HG02885 (cell line): Measurements from ENCODE around the gene PRKD1.

ENCODE experiments used
- ATAC-seq: cut with Tn5 transposase; IDR thresholded peaks from one replicate; pipeline ENCODE4 v1.9.1; 2021; ENCODE audit warnings: mild to moderate bottlenecking; ENCODE audit not compliant: unreplicated experiment, poor library complexity

The PRKD1 gene

DNA sequence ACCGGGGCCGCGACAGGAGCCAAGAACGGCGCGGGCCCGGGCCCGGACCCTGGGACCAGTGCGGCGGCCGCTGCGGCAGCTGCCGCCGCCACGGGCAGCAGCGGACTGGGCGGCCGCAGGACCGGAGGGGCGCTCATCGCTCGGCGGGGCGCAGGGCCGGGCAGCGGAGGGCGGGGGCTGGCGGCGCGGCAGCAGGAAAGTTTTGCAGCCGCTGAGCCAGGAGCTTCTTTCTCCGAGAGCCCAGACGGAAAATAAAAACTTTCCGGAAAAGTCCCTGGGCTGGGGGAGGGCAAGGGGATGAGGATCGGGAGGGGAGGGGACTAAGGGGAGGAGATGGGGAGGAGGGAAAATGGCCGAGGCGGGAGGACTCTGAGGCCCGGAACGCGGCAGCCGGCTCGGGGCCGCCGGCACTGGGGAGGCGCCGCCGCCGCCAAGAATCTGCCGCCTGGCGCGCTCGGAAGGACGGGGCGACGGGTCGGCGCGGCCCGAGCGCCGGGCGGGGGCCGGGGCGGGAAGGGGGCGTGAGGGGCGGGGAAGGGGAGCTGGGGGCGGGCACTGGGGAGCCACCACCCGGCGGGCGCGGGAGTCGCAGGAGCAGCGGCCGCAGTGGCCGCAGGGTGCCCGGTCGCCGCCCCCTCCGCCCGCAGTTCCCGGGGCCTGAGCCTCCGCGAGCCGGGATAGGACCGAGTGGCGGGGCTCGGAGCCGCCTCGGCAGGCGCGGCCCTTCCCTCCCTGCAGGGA lies at the start of gene PRKD1:
Gene PRKD1 (minus strand): TSS at position 472 of the 741 bp plus-strand sequence.
- peak; percentile 50 for ATAC-seq

- no peak for ATAC-seq
Observed at GRCh38 chr14:29971101-29971500, 43.5 kb upstream of the PRKD1 start.

DNA sequence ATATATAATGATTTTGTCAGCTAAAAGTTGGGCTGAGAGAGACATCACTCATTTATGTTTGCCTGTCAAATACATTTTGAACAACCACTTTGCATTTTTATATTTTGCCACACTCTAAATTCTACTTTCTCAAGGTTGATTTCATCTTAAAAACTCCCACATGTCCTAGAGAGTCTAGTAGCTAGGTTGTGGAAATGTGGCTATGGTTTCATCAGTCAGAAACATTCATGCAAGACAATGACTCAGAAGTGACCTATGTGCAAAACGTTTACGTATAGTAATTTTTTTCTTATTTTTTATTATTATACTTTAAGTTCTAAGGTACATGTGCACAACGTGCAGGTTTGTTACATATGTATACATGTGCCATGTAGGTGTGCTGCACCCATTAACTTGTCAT lies 27.4 kb upstream of the PRKD1 start:
- no peak for ATAC-seq

DNA sequence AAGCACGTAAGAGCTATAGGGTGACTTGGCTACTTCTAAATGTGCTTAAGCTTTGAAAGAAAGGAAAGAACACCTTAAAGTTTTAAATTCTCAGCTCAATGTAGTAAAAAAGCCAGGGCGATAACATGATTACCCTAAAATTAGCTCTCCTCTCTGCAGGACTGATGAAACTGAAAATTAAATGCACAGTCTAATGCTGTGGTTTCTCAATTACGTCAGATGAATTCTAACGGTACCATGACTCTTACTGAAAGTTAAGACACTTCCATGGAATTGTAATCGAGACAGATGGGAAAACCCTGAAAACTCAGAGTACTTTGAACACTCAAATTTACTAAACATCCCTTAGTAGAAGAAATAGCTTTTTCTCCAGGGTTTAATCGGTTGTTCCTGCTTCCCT lies 25.9 kb upstream of the PRKD1 start:
- ATAC-seq, result no peak

DNA sequence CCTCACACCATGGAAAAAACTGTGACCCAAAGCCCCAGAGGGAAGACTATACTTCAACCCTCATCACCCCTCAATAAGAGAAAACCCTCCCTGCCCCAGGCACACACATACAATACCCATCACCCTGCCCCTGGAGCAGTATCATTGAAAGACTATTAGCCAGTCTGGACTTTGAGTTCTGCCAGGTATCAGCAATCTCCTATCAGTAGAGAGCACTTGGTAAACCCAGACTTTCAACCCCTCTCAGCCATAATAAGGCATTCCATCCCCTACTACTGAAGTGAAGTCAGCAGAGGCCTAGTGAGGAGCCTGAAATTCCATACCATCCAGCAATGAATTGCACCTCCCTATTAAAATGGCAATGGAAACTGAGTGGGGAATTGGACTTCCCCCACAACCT lies 16.4 kb upstream of the PRKD1 start:
- ATAC-seq, result no peak

DNA sequence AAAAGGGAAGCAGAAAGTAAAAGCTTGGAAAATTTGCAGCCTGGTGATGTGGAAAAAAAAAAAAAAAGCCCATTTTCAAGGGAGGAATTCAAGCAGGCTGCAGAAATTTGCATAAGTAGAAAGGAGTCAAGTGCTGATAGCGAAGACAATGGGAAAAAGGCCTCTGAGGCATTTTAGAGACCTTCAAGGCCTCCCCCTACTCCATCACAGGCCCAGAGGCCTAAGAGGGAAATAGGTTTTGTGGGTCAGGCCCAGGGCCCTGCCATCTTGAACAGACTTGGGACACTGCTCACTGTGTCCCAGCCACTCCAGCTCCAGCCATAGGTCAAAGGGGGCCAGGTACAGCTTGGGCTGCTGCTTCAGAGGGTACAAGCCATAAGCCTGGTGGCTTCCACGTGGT lies 13.8 kb upstream of the PRKD1 start:
- ATAC-seq, result no peak

GRCh38 chr14:29940482-29940881 lies 12.8 kb upstream of the PRKD1 start:
- no peak for ATAC-seq

DNA sequence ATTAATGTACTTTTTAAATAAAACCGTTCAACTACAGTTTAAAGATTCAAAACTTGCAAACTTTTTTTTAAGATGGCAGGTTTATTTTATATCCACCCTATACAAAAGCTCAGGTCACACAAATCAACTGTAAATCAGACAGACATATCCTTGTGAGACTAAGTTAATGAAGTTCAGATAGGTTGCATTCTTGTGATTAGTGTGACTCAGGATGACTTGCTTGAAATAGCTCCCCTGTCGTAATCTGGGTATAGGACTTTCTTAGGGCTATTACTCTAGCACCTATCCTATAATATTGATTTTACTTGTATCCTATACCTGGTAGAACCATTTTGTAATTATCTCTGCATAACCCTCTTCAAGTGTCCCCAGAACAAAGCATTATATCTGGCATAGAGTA lies 9.5 kb upstream of the PRKD1 start:
- ATAC-seq, result no peak

DNA sequence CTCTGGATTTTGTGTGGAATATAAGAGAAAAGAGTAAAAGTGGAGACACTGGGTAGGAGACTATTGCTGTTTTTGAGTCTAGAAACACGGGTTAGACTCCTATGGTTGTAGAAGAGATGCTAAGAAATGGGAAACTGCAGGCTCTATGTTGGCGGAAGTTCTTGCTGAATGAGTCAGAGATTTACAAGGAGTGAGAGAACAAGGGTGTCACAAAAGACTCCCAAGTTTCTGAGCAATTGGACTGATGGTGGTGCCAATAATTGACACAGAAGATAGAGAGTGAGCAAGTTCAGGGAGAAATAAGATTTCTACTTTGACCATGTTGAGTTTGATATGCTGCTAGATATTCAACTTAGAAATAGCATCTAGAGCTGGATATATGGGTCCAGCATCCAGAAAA lies 2.6 kb upstream of the PRKD1 start:
- no peak for ATAC-seq

DNA sequence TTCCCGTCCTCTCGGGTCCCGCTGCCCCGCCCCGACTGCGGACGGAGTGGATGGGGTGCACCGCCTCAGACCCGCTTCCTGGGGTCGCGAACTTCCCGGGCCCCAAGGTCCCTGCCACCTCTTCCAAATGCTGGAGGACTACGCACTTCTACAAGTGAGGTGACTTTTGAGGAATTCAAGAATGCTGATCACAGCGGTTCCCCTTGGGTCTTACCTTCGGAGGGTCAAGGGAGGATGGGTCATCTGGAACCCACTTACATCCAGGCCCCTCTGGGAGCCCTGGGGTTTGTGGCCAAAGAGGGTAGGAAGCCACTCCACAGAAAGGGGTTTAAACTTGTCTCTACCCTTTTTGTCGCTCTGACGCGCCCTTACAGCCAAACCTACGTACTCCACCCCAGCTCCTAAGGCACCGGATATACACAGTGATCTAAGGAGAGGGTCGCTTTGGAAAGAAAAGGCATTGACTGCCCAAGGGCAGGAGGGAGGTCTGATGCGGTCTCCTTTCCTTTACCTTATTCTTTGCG lies 532 bp upstream of the PRKD1 start:
- ATAC-seq, result peak; percentile 5

- peak; percentile 48 for ATAC-seq
Observed at GRCh38 chr14:29926701-29927375, 809 bp downstream of the PRKD1 start.

DNA sequence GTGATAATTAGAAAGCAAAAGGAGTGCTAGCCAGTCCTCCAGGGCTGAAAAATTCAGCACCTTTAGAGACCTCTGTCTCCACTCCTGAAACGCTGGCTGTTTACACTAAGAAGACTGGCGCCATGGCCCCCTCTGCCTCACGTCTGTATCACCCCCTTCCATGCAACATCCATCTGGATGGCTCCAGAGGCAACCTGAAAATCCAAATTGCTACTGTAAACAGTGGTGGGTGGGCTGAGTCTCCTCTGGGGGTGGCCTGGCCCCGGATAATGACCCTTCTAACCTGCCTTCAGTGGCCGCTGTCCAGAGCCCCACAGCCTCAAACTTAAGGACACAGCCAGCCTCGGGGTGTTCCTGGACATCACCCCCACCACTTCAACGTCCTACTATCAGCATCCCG lies 1.4 kb downstream of the PRKD1 start:
- ATAC-seq, result no peak

GRCh38 chr14:29925736-29926135 lies 1.9 kb downstream of the PRKD1 start:
- ATAC-seq, result no peak

DNA sequence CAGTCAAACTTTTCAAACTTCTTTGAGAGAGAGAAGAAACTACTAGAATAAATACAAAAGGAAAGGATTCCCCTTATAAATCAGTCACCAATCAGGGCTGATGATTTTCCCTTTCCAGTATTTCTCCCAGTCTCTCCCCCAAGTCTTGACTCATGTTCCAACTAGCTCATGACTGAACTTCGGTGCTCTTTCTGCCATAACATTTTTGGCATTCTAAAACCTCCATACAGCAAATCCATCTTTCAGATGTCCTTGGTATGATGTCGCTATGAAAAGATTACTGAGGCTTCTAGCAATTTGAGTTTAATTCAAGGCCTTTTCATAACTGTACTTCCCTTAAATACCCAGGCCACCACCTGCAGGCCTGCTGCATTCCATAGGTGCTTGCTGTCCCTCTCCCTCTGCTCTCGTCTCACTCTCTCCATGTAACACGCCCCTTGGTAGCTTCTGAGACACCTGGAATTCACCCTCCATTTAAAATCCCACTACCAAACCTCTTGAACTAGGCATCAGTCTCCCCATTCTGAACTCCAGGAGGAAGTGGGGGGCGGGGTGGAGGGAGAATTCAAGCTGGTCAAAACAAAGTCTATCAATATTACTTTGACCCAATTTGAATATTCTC lies 2.4 kb downstream of the PRKD1 start:
- no peak for ATAC-seq

DNA sequence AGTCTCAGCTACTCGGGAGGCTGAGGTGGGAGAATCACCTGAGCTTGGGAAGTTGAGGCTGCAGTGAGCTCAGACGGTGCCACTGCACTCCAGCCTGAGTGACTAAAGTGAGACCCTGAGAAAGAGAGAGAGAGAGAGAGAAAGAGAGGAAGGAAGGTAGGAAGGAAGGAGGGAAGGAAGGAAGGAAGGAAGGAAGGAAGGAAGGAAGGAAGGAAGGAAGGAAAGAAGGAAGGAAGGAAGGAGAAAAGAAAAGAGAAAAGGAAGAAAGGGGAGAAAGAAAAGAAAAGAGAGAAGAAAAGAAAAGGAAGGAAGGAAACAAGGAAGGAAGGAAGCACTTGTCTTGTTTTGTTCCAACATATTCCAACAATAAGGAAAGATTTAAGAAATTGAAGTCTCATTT lies 7.8 kb downstream of the PRKD1 start:
- ATAC-seq, result no peak

- no peak for ATAC-seq
Observed at GRCh38 chr14:29918981-29919380, 8.7 kb downstream of the PRKD1 start.

DNA sequence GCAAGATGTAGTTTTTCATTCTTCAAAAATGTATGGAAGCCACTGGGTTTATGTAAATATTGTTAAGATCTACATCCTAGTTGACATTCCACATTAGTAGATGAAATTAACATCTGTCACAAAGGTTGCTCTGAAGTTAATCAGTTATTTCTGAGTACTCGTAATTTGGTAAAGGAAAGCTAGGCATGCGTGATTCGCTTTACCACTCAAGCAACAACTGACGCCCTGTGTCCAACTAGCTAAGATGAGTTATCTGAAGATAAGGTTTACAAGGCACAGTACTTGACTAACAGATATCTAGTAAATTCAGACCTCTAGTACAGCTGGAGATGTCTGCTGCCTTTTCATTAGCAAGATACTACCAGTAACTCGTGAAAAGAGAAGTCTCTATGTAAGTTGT lies 14.1 kb downstream of the PRKD1 start:
- no peak for ATAC-seq

GRCh38 chr14:29911810-29912209 lies 15.8 kb downstream of the PRKD1 start:
- no peak for ATAC-seq

DNA sequence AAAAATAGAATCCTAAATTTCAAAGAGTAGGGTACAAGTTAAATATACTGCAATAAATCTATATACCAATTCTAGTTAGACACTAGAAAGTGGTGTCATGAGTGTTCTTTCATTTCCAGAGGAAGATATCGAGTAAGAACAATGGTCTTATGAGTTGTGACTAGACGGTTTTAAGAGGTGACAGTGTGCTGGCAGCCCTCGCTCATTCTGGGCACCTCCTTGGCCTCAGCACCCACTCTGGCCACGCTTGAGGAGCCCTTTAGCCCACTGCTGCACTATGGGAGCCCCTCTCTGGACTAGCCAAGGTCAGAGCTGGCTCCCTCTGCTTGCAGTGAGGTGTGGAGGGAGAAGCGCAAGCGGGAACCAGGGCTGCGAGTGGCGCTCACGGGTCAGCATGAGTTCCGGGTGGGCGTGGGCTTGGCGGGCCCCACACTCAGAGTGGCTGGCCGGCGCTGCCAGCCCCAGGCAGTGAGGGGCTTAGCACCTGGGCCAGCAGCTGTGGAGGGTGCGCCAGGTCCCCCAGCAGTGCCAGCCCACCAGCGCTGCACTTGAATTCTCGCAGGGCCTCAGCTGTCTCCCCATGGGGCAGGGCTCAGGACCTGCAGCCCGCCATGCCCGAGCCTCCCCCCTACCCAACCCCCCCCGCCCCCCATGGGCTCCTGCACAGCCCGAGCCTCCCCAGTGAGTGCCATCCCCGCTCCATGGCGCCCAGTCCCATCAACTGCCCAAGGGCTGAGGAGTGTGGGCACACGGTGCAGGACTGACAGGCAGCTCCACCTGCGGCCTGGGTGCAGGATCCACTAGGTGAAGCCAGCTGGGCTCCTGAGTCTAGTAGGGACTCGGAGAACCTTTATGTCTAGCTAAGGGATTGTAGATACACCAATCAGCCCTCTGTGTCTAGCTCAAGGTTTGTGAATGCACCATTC lies 18.7 kb downstream of the PRKD1 start:
- ATAC-seq, result no peak

DNA sequence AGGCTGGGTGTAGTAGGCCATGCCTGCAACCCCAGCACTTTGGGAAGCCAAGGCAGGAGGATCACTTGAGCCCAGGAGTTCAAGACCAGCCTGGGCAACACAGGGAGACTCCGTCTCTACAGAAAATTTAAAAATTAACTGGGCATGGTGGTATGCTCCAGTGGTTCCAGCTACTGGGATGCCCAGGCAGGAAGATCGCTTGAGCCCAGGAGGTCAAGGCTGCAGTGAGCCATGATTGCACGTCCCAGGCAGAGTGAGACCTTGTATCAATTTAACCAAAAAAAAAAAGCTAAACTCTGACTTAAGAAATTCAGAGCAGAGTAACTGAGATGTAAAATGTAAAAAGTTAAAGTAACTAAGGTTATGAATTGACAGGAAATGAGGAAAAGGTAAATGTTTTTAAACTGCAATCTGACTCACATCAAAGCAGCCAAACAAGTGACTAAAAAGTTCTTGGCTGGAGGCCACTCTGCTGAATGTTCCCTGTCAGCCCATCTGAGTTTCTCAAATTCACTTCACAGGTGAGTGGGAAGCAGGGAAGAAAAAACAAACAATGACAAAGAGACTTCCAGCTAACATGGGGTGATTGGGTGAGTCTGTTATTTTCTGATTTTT lies 21.3 kb downstream of the PRKD1 start:
- ATAC-seq, result no peak
